BJ (cell line): ENCODE data around the gene MTCH1. TPM values are rescaled to one million over a fixed set of nuclear protein-coding genes. Genes with fewer than 3 reads are reported as not detected.

ENCODE experiments used
- CTCF ChIA-PET: fragments of 350-600 bp; formaldehyde crosslinking; extraction: SDS; loops from one replicate; lab custom pipeline; 2021; ENCODE audit warnings: antibody characterized with exemption, inconsistent platforms; lab: Yijun Ruan, JAX
- POLR2A ChIA-PET: fragments of 300-600 bp; sonication (Branson Sonifier 250); formaldehyde crosslinking; extraction: SDS; loops from one replicate; lab custom pipeline; 2021; ENCODE audit warnings: antibody characterized with exemption; lab: Charles Lee
- DNase-seq: peaks from one replicate; pipeline ENCODE4 v3.0.0-alpha.2; 2011; ENCODE audit warnings: low read depth
- H3K27me3 ChIP-seq: 2 replicates; pipeline ENCODE4 v1.6.0; 2011; ENCODE audit warnings: low read length; ENCODE audit not compliant: control insufficient read depth, insufficient read depth
- H3K36me3 ChIP-seq: 2 replicates; pipeline ENCODE4 v1.5.1; 2011; ENCODE audit warnings: low read length; ENCODE audit not compliant: control insufficient read depth, insufficient read depth
- H3K4me3 ChIP-seq: 2 replicates; pipeline ENCODE4 v1.5.1; 2011; ENCODE audit warnings: low read depth, mild to moderate bottlenecking, control low read depth, low read length
- CTCF ChIP-seq: IDR thresholded peaks from 2 replicates; pipeline ENCODE4 v1.5.1; 2011; ENCODE audit warnings: low read depth, mild to moderate bottlenecking, control low read depth, inconsistent platforms, low read length, moderate library complexity; ENCODE audit not compliant: insufficient read depth
- polyA plus RNA-seq: library from polyadenylated mRNA; depleted of rRNA; stranded (reverse); fragments of >200 nt; gene quantifications from 2 replicates; pipeline ENCODE4 v1.2.3, GENCODE V29; 2011

Gene MTCH1
- polyA plus RNA-seq, 1 experiment, result 207 TPM

GRCh38 chr6:37020812-37021211 lies 34.8 kb upstream of the MTCH1 start:
- no peak overlapping the region for H3K4me3 ChIP-seq
- TF ChIP-seq CTCF, result no peak
- POLR2A ChIA-PET, result no interaction called here
- no peak for DNase-seq
- no peaks in the 10 kb centered on the region for H3K27me3 ChIP-seq
- CTCF ChIA-PET, result interaction anchor here (0.8 to 20.1 kb wide), 17 partner anchors 8 to 267 kb away, joined by 3 to 588 read pairs (median 27); partner anchors contain the start of genes C6orf89 and FGD2
- no peaks in the 10 kb centered on the region for H3K36me3 ChIP-seq

GRCh38 chr6:37020381-37020780 lies 34.4 kb upstream of the MTCH1 start:
- no peaks in the 10 kb centered on the region for H3K36me3 ChIP-seq
- no peak overlapping the region for H3K4me3 ChIP-seq
- POLR2A ChIA-PET, result no interaction called here
- DNase-seq, result no peak
- CTCF ChIA-PET, result interaction anchor here (0.8 to 20.1 kb wide), 17 partner anchors 9 to 267 kb away, joined by 3 to 588 read pairs (median 27); partner anchors contain the start of genes C6orf89 and FGD2
- no peaks in the 10 kb centered on the region for H3K27me3 ChIP-seq
- TF ChIP-seq CTCF, result no peak

GRCh38 chr6:37019065-37019450 lies 33.1 kb upstream of the MTCH1 start:
- H3K36me3 ChIP-seq, result no peaks in the 10 kb centered on the region
- H3K27me3 ChIP-seq, result no peaks in the 10 kb centered on the region
- ChIA-PET CTCF (interaction anchor here (0.6 to 20.1 kb wide), 40 partner anchors 10 to 258 kb away, joined by 3 to 588 read pairs (median 7); partner anchors contain the start of genes C6orf89, FGD2, MTCH1 and PIM1), POLR2A (no interaction called here)
- TF ChIP-seq CTCF, result no peak
- H3K4me3 ChIP-seq, result no peak overlapping the region
- DNase-seq, result no peak

GRCh38 chr6:37018198-37019064 lies 32.4 kb upstream of the MTCH1 start:
- Histone ChIP-seq H3K27me3 (no peaks in the 10 kb centered on the region), H3K36me3 (no peaks in the 10 kb centered on the region), H3K4me3 (no peak overlapping the region)
- peak; percentile 41 for DNase-seq
- CTCF ChIA-PET, result interaction anchor here (0.6 to 20.1 kb wide), 77 partner anchors 11 to 402 kb away, joined by 3 to 588 read pairs (median 5); partner anchors contain the start of genes C6orf89, FGD2, MTCH1 and PPIL1
- POLR2A ChIA-PET, result interaction anchor here (0.5 kb wide), 1 partner anchor 192 kb away, joined by 3 read pairs; no protein-coding TSS in a partner anchor
- TF ChIP-seq CTCF, result peak; percentile 97

- DNase-seq, result no peak
- H3K4me3 ChIP-seq, result no peak overlapping the region
- no peaks in the 10 kb centered on the region for H3K36me3 ChIP-seq
- CTCF ChIA-PET, result interaction anchor here (0.7 to 20.1 kb wide), 66 partner anchors 11 to 401 kb away, joined by 3 to 588 read pairs (median 6); partner anchors contain the start of genes C6orf89, FGD2, MTCH1 and PPIL1
- POLR2A ChIA-PET, result no interaction called here
- TF ChIP-seq CTCF, result no peak
- H3K27me3 ChIP-seq, result no peaks in the 10 kb centered on the region
Observed at GRCh38 chr6:37017606-37018197, 31.7 kb upstream of the MTCH1 start.
